Astrocyte (in vitro differentiated cells and primary cell): ENCODE data around the gene PKLR. TPM values are rescaled to one million over a fixed set of nuclear protein-coding genes. Genes with fewer than 3 reads are reported as not detected.

Experiments used
- DNase-seq: peaks from one replicate; pipeline ENCODE4 v3.0.0-alpha.2; 2010; ENCODE audit warnings: low read depth
- FAIRE-seq: peaks from 2 replicates; lab custom pipeline; 2011; peaks lifted over from hg19 to GRCh38; lab: Jason Lieb, UNC
- H2AFZ ChIP-seq: 2 replicates; pipeline ENCODE4 v1.6.0; 2012; ENCODE audit warnings: low read depth, low read length, inconsistent platforms
- H3K27ac ChIP-seq: 2 replicates; pipeline ENCODE4 v1.5.1; 2011; ENCODE audit warnings: low read depth, low read length, inconsistent platforms
- H3K27me3 ChIP-seq: 2 replicates; pipeline ENCODE4 v1.6.0; 2011; ENCODE audit warnings: low read length, inconsistent platforms; ENCODE audit not compliant: insufficient read depth
- H3K36me3 ChIP-seq: 2 replicates; pipeline ENCODE4 v1.5.1; 2011; ENCODE audit warnings: low read length, inconsistent platforms; ENCODE audit not compliant: insufficient read depth
- H3K4me1 ChIP-seq: 2 replicates; pipeline ENCODE4 v1.5.1; 2011; ENCODE audit warnings: low read length, inconsistent platforms; ENCODE audit not compliant: insufficient read depth
- H3K4me2 ChIP-seq: 2 replicates; pipeline ENCODE4 v1.6.0; 2012; ENCODE audit warnings: low read length, inconsistent platforms
- H3K4me3 ChIP-seq: 2 replicates; pipeline ENCODE4 v1.5.1; 2011; ENCODE audit warnings: low read depth, mild to moderate bottlenecking, low read length, inconsistent platforms; ENCODE audit not compliant: insufficient read depth
- H3K79me2 ChIP-seq: 2 replicates; pipeline ENCODE4 v1.6.0; 2012; ENCODE audit warnings: mild to moderate bottlenecking, low read length, inconsistent platforms; ENCODE audit not compliant: insufficient read depth
- H3K9ac ChIP-seq: 2 replicates; pipeline ENCODE4 v1.6.0; 2012; ENCODE audit warnings: mild to moderate bottlenecking, low read length, inconsistent platforms
- H3K9me3 ChIP-seq: 2 replicates; pipeline ENCODE4 v1.5.1; 2012; ENCODE audit warnings: low read depth, mild to moderate bottlenecking, low read length, inconsistent platforms; ENCODE audit not compliant: insufficient read depth
- H4K20me1 ChIP-seq: 2 replicates; pipeline ENCODE4 v1.6.0; 2012; ENCODE audit warnings: low read length, inconsistent platforms; ENCODE audit not compliant: insufficient read depth
- H3K27ac Mint-ChIP-seq: one replicate; pipeline ENCODE4 v1.8.0; 2021; ENCODE audit warnings: mild to moderate bottlenecking, mixed read lengths; ENCODE audit not compliant: unreplicated experiment
- H3K27me3 Mint-ChIP-seq: one replicate; pipeline ENCODE4 v1.8.0; 2021; ENCODE audit warnings: low read depth, mixed read lengths; ENCODE audit not compliant: unreplicated experiment
- H3K36me3 Mint-ChIP-seq: one replicate; pipeline ENCODE4 v1.8.0; 2021; ENCODE audit warnings: low read depth, mixed read lengths; ENCODE audit not compliant: unreplicated experiment
- H3K4me1 Mint-ChIP-seq: one replicate; pipeline ENCODE4 v1.8.0; 2021; ENCODE audit warnings: low read depth, mixed read lengths; ENCODE audit not compliant: unreplicated experiment
- H3K4me3 Mint-ChIP-seq: one replicate; pipeline ENCODE4 v1.8.0; 2021; ENCODE audit warnings: mild to moderate bottlenecking, moderate library complexity, mixed read lengths; ENCODE audit not compliant: unreplicated experiment
- H3K9me3 Mint-ChIP-seq: one replicate; pipeline ENCODE4 v1.8.0; 2021; ENCODE audit warnings: mild to moderate bottlenecking, mixed read lengths; ENCODE audit not compliant: unreplicated experiment
- CTCF ChIP-seq: IDR thresholded peaks from 2 replicates; pipeline ENCODE4 v1.5.1; 2011; ENCODE audit warnings: low read depth, mild to moderate bottlenecking, inconsistent platforms, low read length, moderate library complexity; ENCODE audit not compliant: insufficient read depth
- EZH2 ChIP-seq: IDR thresholded peaks from 2 replicates; pipeline ENCODE4 v1.6.1; 2012; ENCODE audit warnings: mild to moderate bottlenecking, low read length, inconsistent platforms; ENCODE audit not compliant: insufficient read depth
- total RNA-seq: library from RNA; stranded (reverse); gene quantifications from 2 replicates; pipeline ENCODE4 v1.2.1, GENCODE V29; 2021

The PKLR gene
- total RNA-seq, 1 donor from 2014 or later, result not detected

DNA sequence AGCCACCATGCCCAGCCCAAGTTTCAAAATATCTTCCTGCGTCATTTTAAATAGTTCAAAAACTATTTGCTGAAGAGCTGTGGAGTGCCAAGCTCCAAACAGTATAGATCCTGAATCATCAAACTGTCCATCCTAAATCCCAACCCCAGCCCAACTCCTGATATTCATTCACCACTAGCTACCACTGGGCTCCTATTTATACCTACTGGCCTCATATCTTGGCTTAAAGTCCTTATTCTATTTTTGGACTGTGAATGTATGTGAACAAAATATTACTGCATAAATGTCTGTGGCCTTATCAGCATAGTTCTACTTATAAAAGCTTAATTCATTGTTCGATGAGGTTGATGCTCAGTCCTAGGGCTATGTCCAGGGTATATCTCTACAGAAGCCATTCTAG, 33.9 kb downstream of the PKLR start:
- H3K4me3 Mint-ChIP-seq, result no peak overlapping the region
- Histone ChIP-seq H3K4me1 (peaks cover 8% of the 10 kb centered on the region), H3K9ac (no peak overlapping the region), H3K79me2 (peaks cover 40% of the 10 kb centered on the region), H3K4me2 (no peak overlapping the region), H2AFZ (no peak overlapping the region), H3K4me3 (no peak overlapping the region), H3K27ac (no peak overlapping the region), H3K9me3 (no peaks in the 10 kb centered on the region), H3K36me3 (peaks cover 76% of the 10 kb centered on the region), H4K20me1 (peaks cover 48% of the 10 kb centered on the region), H3K27me3 (no peaks in the 10 kb centered on the region)
- peaks cover 16% of the 10 kb centered on the region for H3K4me1 Mint-ChIP-seq
- H3K27me3 Mint-ChIP-seq, result no peaks in the 10 kb centered on the region
- H3K9me3 Mint-ChIP-seq, result no peaks in the 10 kb centered on the region
- H3K36me3 Mint-ChIP-seq, result peaks cover 28% of the 10 kb centered on the region
- FAIRE-seq (no peak), DNase-seq (no peak)
- TF ChIP-seq EZH2 (no peak), CTCF (no peak)
- no peak overlapping the region for H3K27ac Mint-ChIP-seq

DNA sequence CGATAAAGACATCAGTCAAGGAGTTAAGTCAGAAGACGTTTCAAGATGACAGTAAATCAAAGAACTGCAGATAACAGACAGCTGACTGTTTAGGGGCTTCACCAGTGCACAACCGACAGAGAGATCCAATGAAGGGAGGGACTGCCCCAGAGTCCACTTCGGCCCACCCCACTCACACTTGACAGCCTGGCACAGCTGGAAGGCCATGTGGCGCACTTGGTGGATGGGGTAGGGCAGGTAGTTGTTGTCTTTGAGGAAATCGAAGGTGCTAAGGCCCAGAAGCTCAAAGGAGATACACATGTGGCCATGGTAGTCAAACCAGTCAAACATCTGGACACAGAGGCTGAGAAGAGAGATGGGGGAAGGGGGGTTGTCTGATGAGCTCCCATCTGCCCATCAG, 34.7 kb downstream of the PKLR start:
- Mint-ChIP-seq H3K27me3 (no peaks in the 10 kb centered on the region), H3K27ac (no peak overlapping the region), H3K4me3 (no peak overlapping the region), H3K9me3 (no peaks in the 10 kb centered on the region), H3K36me3 (peaks cover 29% of the 10 kb centered on the region), H3K4me1 (peaks cover 17% of the 10 kb centered on the region)
- Histone ChIP-seq H3K36me3 (peaks cover 74% of the 10 kb centered on the region), H3K4me3 (no peak overlapping the region), H3K4me1 (peaks cover 6% of the 10 kb centered on the region), H3K9ac (peak overlapping the region; percentile 1), H3K4me2 (no peak overlapping the region), H3K9me3 (no peaks in the 10 kb centered on the region), H3K27me3 (no peaks in the 10 kb centered on the region), H4K20me1 (peaks cover 40% of the 10 kb centered on the region), H2AFZ (no peak overlapping the region), H3K79me2 (peaks cover 35% of the 10 kb centered on the region), H3K27ac (no peak overlapping the region)
- no peak for FAIRE-seq
- DNase-seq, result no peak
- TF ChIP-seq CTCF, result no peak
- no peak for TF ChIP-seq EZH2

DNA sequence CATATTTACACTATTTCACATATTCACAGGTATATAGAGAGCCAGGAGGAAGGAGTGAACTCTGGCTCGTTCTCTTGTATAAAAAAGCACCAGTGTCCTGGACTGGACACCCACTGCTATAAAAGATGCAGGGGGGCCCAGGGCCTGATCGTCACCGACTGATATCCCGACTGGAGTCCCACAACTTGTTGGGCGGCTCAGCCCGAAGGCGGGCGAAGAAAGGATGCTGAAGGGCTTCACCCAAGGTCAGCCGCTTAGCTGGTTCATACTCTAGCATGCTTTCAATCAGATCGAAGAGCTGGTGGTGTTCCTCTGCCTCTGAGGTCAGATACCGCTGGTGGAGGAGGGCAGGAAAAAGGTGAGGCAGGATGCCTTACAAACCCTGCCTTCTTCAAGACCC, 38.2 kb downstream of the PKLR start:
- Mint-ChIP-seq H3K27me3 (no peaks in the 10 kb centered on the region), H3K4me1 (peaks cover 16% of the 10 kb centered on the region), H3K9me3 (no peaks in the 10 kb centered on the region), H3K36me3 (peaks cover 24% of the 10 kb centered on the region), H3K4me3 (peak overlapping the region; percentile 66), H3K27ac (peak overlapping the region; percentile 95)
- Histone ChIP-seq H3K4me3 (no peak overlapping the region), H3K4me2 (no peak overlapping the region), H3K27ac (no peak overlapping the region), H3K9ac (peak overlapping the region; percentile 90), H3K4me1 (peaks cover 17% of the 10 kb centered on the region), H3K79me2 (peaks cover 25% of the 10 kb centered on the region), H3K27me3 (no peaks in the 10 kb centered on the region), H3K36me3 (peaks cover 50% of the 10 kb centered on the region), H4K20me1 (peaks cover 14% of the 10 kb centered on the region), H3K9me3 (no peaks in the 10 kb centered on the region), H2AFZ (no peak overlapping the region)
- no peak for DNase-seq
- no peak for FAIRE-seq
- TF ChIP-seq EZH2 (no peak), CTCF (no peak)
